ENCODE measurements around the gene NEK4.

Gene NEK4

GRCh38 chr3:52663098-52663497 is 107.6 kb downstream of the NEK4 start:
- no peak for DNase-seq (ENCODE audit: low read depth)

- DNase-seq (ENCODE audit: low read depth) = no peak
Measured at GRCh38 chr3:52660046-52660445, 110.7 kb downstream of the NEK4 start.
